Measurements from ENCODE around the gene FGF14. TPM values are rescaled to one million over a fixed set of nuclear protein-coding genes. Genes with fewer than 3 reads are reported as not detected.

FGF14 gene
- polyA plus RNA-seq, 1 of the 3 experiments (the other 2 are of a cell fraction), result 0.20 TPM

DNA sequence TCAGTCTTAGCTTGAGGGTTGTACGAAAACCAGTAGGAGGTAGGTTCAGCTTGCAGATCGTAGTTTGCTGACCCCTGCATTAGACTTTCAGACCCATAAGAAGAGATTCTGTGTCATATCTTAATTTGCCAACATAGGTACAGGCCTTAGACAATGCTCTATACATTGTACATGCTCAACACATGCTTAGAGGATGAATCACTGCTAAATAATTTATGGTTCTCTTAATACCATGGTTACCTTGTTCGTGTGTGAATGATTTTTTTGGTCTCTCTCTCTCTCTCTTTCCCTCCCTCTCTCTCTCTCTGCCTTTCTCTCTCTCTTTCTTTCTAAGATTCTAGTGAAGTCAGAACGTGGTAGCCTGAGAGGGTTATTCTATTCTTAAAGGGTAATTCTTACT, 112.2 kb downstream of the FGF14 start:
- Histone ChIP-seq H3K4me1 (ENCODE audit: control insufficient read depth in 1 of 2, insufficient read depth in 2 of 2, low read depth in 1 of 2, low read length in 1 of 2) (peaks cover 7 to 20% of the 10 kb centered on the region in 2 experiments; a peak in 3 of 4 replicates), H3K4me2 (no peak overlapping the region), H3K36me3 (replicated peaks in 1 of 2; ENCODE audit: control insufficient read depth in 1 of 2, insufficient read depth in 2 of 2, low read length in 1 of 2) (no peaks in the 10 kb centered on the region), H3K4me3 (ENCODE audit: low read depth in 2 of 2, low read length in 1 of 2) (no peak overlapping the region), H3K9ac (no peak overlapping the region), H4K20me1 (ENCODE audit: insufficient read depth) (no peaks in the 10 kb centered on the region), H3K9me2 (no peaks in the 10 kb centered on the region), H3K79me2 (ENCODE audit: insufficient read depth) (no peaks in the 10 kb centered on the region), H3K27me3 (ENCODE audit: insufficient read depth) (no peaks in the 10 kb centered on the region), H3K9me3 (no peaks in the 10 kb centered on the region), H3F3A (replicated peaks; ENCODE audit: insufficient read depth) (peaks cover 4% of the 10 kb centered on the region), H2AFZ (ENCODE audit: low read depth) (0 out of 2 replicates have a peak overlapping the region, but pooled peaks have one; percentile 48), H3K27ac (ENCODE audit: low read depth in 2 of 2, low read length in 1 of 2) (no peak overlapping the region)
- TF ChIP-seq TCF12 (IDR thresholded peaks at IDR 0.05) (no peak), TAF1 (IDR thresholded peaks at IDR 0.05; ENCODE audit: borderline replicate concordance, low read depth, low read length) (no peak), RCOR1 (IDR thresholded peaks at IDR 0.05; ENCODE audit: low read length) (no peak), FOSL2 (IDR thresholded peaks at IDR 0.05; ENCODE audit: borderline replicate concordance, low read depth) (no peak), RXRA (IDR thresholded peaks at IDR 0.05; ENCODE audit: borderline replicate concordance, low read depth) (no peak), SMC3 (IDR thresholded peaks at IDR 0.05; ENCODE audit: low read depth, low read length) (no peak)
- 58% methylated on average over 4 of the region's 4 CpGs for WGBS (ENCODE audit: low lambda C conversion rate)
- POLR2A ChIA-PET, result no interaction called here
- CTCF ChIA-PET, result interaction anchor here (1.3 to 1.6 kb wide), 2 partner anchors 39 to 266 kb away, joined by 3 to 5 read pairs; no protein-coding TSS in a partner anchor
- DNase-seq, result no peak

GRCh38 chr13:102286326-102286725, 115.5 kb downstream of the FGF14 start:
- Histone ChIP-seq H3K27ac (ENCODE audit: low read depth in 2 of 2, low read length in 1 of 2) (peak overlapping the region in 1 of 2 experiments; percentile 47; a peak in 1 of 4 replicates), H3K27me3 (ENCODE audit: insufficient read depth) (no peaks in the 10 kb centered on the region), H2AFZ (ENCODE audit: low read depth) (no peak overlapping the region), H3K79me2 (ENCODE audit: insufficient read depth) (no peaks in the 10 kb centered on the region), H3F3A (replicated peaks; ENCODE audit: insufficient read depth) (peaks cover 4% of the 10 kb centered on the region), H3K9ac (no peak overlapping the region), H3K4me2 (no peak overlapping the region; the same call in 1 of the 2 replicates), H3K36me3 (replicated peaks in 1 of 2; ENCODE audit: control insufficient read depth in 1 of 2, insufficient read depth in 2 of 2, low read length in 1 of 2) (no peaks in the 10 kb centered on the region), H3K4me1 (ENCODE audit: control insufficient read depth in 1 of 2, insufficient read depth in 2 of 2, low read depth in 1 of 2, low read length in 1 of 2) (peaks cover 7 to 8% of the 10 kb centered on the region in 2 experiments; a peak in 3 of 4 replicates), H3K9me2 (no peaks in the 10 kb centered on the region), H4K20me1 (ENCODE audit: insufficient read depth) (no peaks in the 10 kb centered on the region), H3K4me3 (ENCODE audit: low read depth in 2 of 2, low read length in 1 of 2) (no peak overlapping the region), H3K9me3 (no peaks in the 10 kb centered on the region)
- CTCF ChIA-PET, result interaction anchor here (1.5 kb wide), 1 partner anchor 12 kb away, joined by 3 read pairs; no protein-coding TSS in a partner anchor
- 26% methylated on average over 1 of the region's 1 CpG for WGBS (ENCODE audit: low lambda C conversion rate)
- no peak for DNase-seq
- POLR2A ChIA-PET, result no interaction called here
- TF ChIP-seq USF1 (IDR thresholded peaks at IDR 0.05; ENCODE audit: borderline replicate concordance, low read depth), result no peak
- TF ChIP-seq POLR2AphosphoS5 (IDR thresholded peaks at IDR 0.05; ENCODE audit: low read depth, low read length), result no peak
- no peak for TF ChIP-seq SMC3 (IDR thresholded peaks at IDR 0.05; ENCODE audit: low read depth, low read length)
- TF ChIP-seq, protein P1, sequence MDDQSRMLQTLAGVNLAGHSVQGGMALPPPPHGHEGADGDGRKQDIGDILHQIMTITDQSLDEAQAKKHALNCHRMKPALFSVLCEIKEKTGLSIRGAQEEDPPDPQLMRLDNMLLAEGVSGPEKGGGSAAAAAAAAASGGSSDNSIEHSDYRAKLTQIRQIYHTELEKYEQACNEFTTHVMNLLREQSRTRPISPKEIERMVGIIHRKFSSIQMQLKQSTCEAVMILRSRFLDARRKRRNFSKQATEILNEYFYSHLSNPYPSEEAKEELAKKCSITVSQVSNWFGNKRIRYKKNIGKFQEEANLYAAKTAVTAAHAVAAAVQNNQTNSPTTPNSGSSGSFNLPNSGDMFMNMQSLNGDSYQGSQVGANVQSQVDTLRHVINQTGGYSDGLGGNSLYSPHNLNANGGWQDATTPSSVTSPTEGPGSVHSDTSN (IDR thresholded peaks at IDR 0.05), result no peak
- TF ChIP-seq ZBTB33 (IDR thresholded peaks at IDR 0.05; ENCODE audit: borderline replicate concordance, low read depth), result no peak
- no peak for TF ChIP-seq EP300 (IDR thresholded peaks at IDR 0.05; ENCODE audit: borderline replicate concordance in 1 of 2, low read depth in 1 of 2, low read length in 1 of 2)
- no peak for TF ChIP-seq TAF1 (IDR thresholded peaks at IDR 0.05; ENCODE audit: borderline replicate concordance, low read depth, low read length)
- TF ChIP-seq GATA2 (CRISPR knock-in tag; IDR thresholded peaks at IDR 0.05), result no peak
- TF ChIP-seq NRF1 (IDR thresholded peaks at IDR 0.05; ENCODE audit: low read depth, low read length), result no peak
- TF ChIP-seq EZH2phosphoT487 (IDR thresholded peaks at IDR 0.05; ENCODE audit: borderline replicate concordance, low read depth), result no peak
- no peak for TF ChIP-seq GABPA (IDR thresholded peaks at IDR 0.05; ENCODE audit: low read depth)
- no peak for TF ChIP-seq RFX5 (IDR thresholded peaks at IDR 0.05; ENCODE audit: low read length)
- TF ChIP-seq FOXM1 (IDR thresholded peaks at IDR 0.05; ENCODE audit: low read depth), result no peak
- TF ChIP-seq TEAD4 (IDR thresholded peaks at IDR 0.05; ENCODE audit: borderline replicate concordance, insufficient read depth), result no peak
- TF ChIP-seq TCF12 (IDR thresholded peaks at IDR 0.05), result no peak
- TF ChIP-seq RAD21 (IDR thresholded peaks at IDR 0.05; ENCODE audit: low read length), result no peak
- no peak for TF ChIP-seq REST (IDR thresholded peaks at IDR 0.05; ENCODE audit: low read depth, low read length)
- no peak for TF ChIP-seq MEF2A (IDR thresholded peaks at IDR 0.05; ENCODE audit: borderline replicate concordance, low read depth)
- TF ChIP-seq ELF1 (IDR thresholded peaks at IDR 0.05), result no peak

Measured in SK-N-SH (cell line).